ENCODE data around the gene TRPM4. TPM values are rescaled to one million over a fixed set of nuclear protein-coding genes. Genes with fewer than 3 reads are reported as not detected.

TRPM4 gene
- total and polyA plus RNA-seq, 10 of the 15 experiments (the other 5 are each of a cell fraction or from before 2014, with no cell fraction given) = 0.10 to 0.64 (median 0.15) TPM; not detected in 7

GRCh38 chr19:49210901-49211451, 53.4 kb downstream of the TRPM4 start:
- H3K9ac ChIP-seq (ENCODE audit: control insufficient read depth, insufficient read depth, low read length) = no peak overlapping the region
- H2AFZ ChIP-seq (ENCODE audit: control insufficient read depth, low read depth, low read length) = no peak overlapping the region
- H3K4me3 ChIP-seq = no peak overlapping the region
- ATAC-seq (no peak), DNase-seq (ENCODE audit: low read depth, low spot score) (no peak), FAIRE-seq (no peak)
- RAD21 ChIA-PET (ENCODE audit: unreplicated experiment) = interaction anchor here (0.6 kb wide), 1 partner anchor 240 kb away, joined by 3 read pairs; no protein-coding TSS in a partner anchor
- no peaks in the 10 kb centered on the region for H3K79me2 ChIP-seq (ENCODE audit: control insufficient read depth, insufficient read depth, low read length)
- CTCF ChIA-PET = interaction anchor here (1.0 kb wide), 1 partner anchor 113 kb away, joined by 7 read pairs; no protein-coding TSS in a partner anchor
- H3K36me3 ChIP-seq (ENCODE audit: control insufficient read depth in 2 of 2, insufficient read depth in 2 of 2, low read length in 1 of 2) = no peaks in the 10 kb centered on the region
- in situ Hi-C loops (cut with MboI) = no loop called here
- intact Hi-C loops (cut with micrococcal nuclease; ENCODE audit: unreplicated experiment) = no loop called here
- H3K4me1 ChIP-seq (ENCODE audit: control insufficient read depth, insufficient read depth, low read length) = peaks cover 7% of the 10 kb centered on the region
- H3K27ac ChIP-seq (ENCODE audit: control insufficient read depth, insufficient read depth) = no peak overlapping the region
- BruUV-seq (replicated peaks) = no TSS peak
- POLR2A ChIA-PET = no interaction called here
- no peaks in the 10 kb centered on the region for H3K9me3 ChIP-seq (replicated peaks; ENCODE audit: control insufficient read depth, insufficient read depth, low read length)
- 85% methylated on average over 9 of the region's 19 CpGs for WGBS (ENCODE audit: insufficient coverage, insufficient replicate concordance, low lambda C conversion rate, missing lambda C conversion rate)
- no peak for TF ChIP-seq ZNF217 (IDR thresholded peaks at IDR 0.05)
- TF ChIP-seq ZBTB4 (CRISPR knock-in tag; IDR thresholded peaks at IDR 0.05) = no peak
- SMC1A ChIA-PET (ENCODE audit: uncharacterized antibody, unreplicated experiment) = no interaction called here
- H3K4me2 ChIP-seq (ENCODE audit: control insufficient read depth, insufficient read depth) = no peak overlapping the region
- no peaks in the 10 kb centered on the region for H4K20me1 ChIP-seq (ENCODE audit: control insufficient read depth, insufficient read depth)
- H3K27me3 ChIP-seq (replicated peaks in 1 of 2; ENCODE audit: control insufficient read depth in 2 of 2, insufficient read depth in 2 of 2, low read length in 1 of 2) = peaks cover 0 to 2% of the 10 kb centered on the region in 2 experiments; a peak in 1 of 4 replicates
